H1 (cell line): Measurements from ENCODE around the gene TRAPPC2L.

Experiments used
- CHD2 ChIP-seq: IDR thresholded peaks from 2 replicates; pipeline ENCODE4 v1.6.1; 2012; ENCODE audit warnings: low read length, improper control_type of control experiment
- CREB1 ChIP-seq: IDR thresholded peaks from 2 replicates; pipeline ENCODE4 v1.6.1; 2012; ENCODE audit warnings: inconsistent platforms
- CTCF ChIP-seq, 3 experiments: IDR thresholded peaks; 1 replicate in 2 of 3; 2 replicates in 1 of 3; pipeline versions ENCODE4 v1.5.1 to v1.6.1; 2011; ENCODE audit warnings: low read length in 3 of 3, mild to moderate bottlenecking in 3 of 3, inconsistent platforms in 2 of 3, low read depth in 1 of 3, moderate library complexity in 1 of 3; ENCODE audit not compliant: insufficient read depth in 1 of 3; ENCODE audit errors: control extremely low read depth in 1 of 3
- EZH2 ChIP-seq: fragments of 200-600 bp; sonication (generic); IDR thresholded peaks from 2 replicates; pipeline ENCODE4 v1.7.1; 2012; ENCODE audit warnings: low read depth, mild to moderate bottlenecking, moderate library complexity, low read length, inconsistent platforms; ENCODE audit not compliant: severe bottlenecking
- FOSL1 ChIP-seq: IDR thresholded peaks from 2 replicates; pipeline ENCODE4 v1.6.1; 2011; ENCODE audit warnings: mild to moderate bottlenecking, low read depth, low read length, moderate library complexity; ENCODE audit not compliant: insufficient read depth
- JUN ChIP-seq: IDR thresholded peaks from 2 replicates; pipeline ENCODE4 v1.6.1; 2011; ENCODE audit warnings: low read depth, mild to moderate bottlenecking, improper control_type of control experiment, low read length
- JUND ChIP-seq: IDR thresholded peaks from 2 replicates; pipeline ENCODE4 v1.6.1; 2011; ENCODE audit warnings: mild to moderate bottlenecking, improper control_type of control experiment, low read length
- POLR2A ChIP-seq, 2 experiments: IDR thresholded peaks; 1 replicate in 1 of 2; 2 replicates in 1 of 2; pipeline ENCODE4 v1.6.1; 2011; ENCODE audit warnings: low read depth in 2 of 2, low read length in 2 of 2, mild to moderate bottlenecking in 2 of 2; ENCODE audit errors: control extremely low read depth in 1 of 2
- POLR2AphosphoS5 ChIP-seq: IDR thresholded peaks from 2 replicates; pipeline ENCODE4 v1.6.1; 2011; ENCODE audit warnings: low read depth, low read length
- RAD21 ChIP-seq, 2 experiments: IDR thresholded peaks in 1 of 2; conservative IDR thresholded peaks in 1 of 2; 2 replicates each; pipeline ENCODE4 v1.6.1; 2011; ENCODE audit warnings: low read depth in 2 of 2, low read length in 2 of 2, improper control_type of control experiment in 1 of 2, inconsistent platforms in 1 of 2, mild to moderate bottlenecking in 1 of 2, moderate library complexity in 1 of 2
- SUZ12 ChIP-seq: fragments of 200-600 bp; sonication (generic); IDR thresholded peaks from 2 replicates; pipeline ENCODE4 v1.6.1; 2012; ENCODE audit warnings: mild to moderate bottlenecking, inconsistent platforms, low read length, moderate library complexity, mixed read lengths
- YY1 ChIP-seq: IDR thresholded peaks from 2 replicates; pipeline ENCODE4 v1.6.1; 2011; ENCODE audit warnings: low read depth, mild to moderate bottlenecking, low read length

GRCh38 chr16:88864099-88864498, 7.2 kb downstream of the TRAPPC2L start:
- TF ChIP-seq CTCF (IDR thresholded peaks at IDR 0.05; ENCODE audit: control extremely low read depth in 1 of 3, insufficient read depth in 1 of 3, low read depth in 1 of 3, low read length in 3 of 3) (no peak), RAD21 (IDR thresholded peaks at IDR 0.05 in 1 of 2, conservative IDR thresholded peaks at IDR 0.05 in 1 of 2; ENCODE audit: low read depth in 2 of 2, low read length in 2 of 2) (no peak), POLR2A (IDR thresholded peaks at IDR 0.05; ENCODE audit: control extremely low read depth in 1 of 2, low read depth in 2 of 2, low read length in 2 of 2) (no peak), YY1 (no peak), EZH2 (no peak), POLR2AphosphoS5 (no peak), JUND (no peak), CREB1 (no peak), SUZ12 (no peak), JUN (no peak), CHD2 (no peak), FOSL1 (no peak)
